GM12875 (cell line): ENCODE measurements around the gene NIPBL.

Experiments
- H3K4me3 ChIP-seq: one replicate; pipeline ENCODE4 v1.5.1; 2011; ENCODE audit warnings: low read depth, low read length, control low read depth
- TF ChIP-seq, protein P1 (sequence below): IDR thresholded peaks from 2 replicates; pipeline ENCODE4 v1.5.1; 2011; ENCODE audit warnings: low read depth, mild to moderate bottlenecking, control low read depth, inconsistent platforms, low read length, moderate library complexity, borderline replicate concordance; ENCODE audit not compliant: insufficient read depth

The NIPBL gene

DNA sequence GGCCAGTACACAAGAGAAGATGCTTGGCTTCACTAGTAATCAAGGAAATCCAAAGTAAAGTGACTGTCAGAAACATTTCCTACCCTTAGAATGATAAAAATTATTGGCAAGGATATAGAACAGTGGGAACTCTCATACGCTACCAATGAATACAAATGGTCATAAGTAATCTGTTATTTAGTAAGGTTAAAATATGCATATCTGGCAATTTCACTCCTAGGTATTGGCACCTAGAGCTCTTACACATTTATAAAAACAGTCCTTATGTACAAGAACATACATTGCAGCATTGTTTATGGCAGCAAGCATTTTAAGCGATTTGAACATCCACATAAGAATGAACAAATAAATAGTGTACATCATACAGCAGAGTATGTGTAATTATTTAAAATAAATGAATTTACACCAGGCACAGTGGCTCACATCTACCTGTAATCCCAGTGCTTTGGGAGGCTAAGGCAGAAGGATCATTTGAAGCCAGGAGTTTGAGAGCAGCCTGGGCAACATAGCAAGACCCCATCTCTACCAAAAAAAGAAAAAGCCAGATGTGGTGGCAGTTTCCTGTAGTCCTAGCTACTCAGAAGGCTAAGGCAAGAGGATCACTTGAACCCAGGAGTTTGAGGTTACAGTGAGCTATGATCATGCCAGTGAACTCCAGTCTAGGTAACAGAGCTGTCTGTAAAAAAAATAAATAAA lies 93.3 kb downstream of the NIPBL start:
- TF ChIP-seq, protein P1, sequence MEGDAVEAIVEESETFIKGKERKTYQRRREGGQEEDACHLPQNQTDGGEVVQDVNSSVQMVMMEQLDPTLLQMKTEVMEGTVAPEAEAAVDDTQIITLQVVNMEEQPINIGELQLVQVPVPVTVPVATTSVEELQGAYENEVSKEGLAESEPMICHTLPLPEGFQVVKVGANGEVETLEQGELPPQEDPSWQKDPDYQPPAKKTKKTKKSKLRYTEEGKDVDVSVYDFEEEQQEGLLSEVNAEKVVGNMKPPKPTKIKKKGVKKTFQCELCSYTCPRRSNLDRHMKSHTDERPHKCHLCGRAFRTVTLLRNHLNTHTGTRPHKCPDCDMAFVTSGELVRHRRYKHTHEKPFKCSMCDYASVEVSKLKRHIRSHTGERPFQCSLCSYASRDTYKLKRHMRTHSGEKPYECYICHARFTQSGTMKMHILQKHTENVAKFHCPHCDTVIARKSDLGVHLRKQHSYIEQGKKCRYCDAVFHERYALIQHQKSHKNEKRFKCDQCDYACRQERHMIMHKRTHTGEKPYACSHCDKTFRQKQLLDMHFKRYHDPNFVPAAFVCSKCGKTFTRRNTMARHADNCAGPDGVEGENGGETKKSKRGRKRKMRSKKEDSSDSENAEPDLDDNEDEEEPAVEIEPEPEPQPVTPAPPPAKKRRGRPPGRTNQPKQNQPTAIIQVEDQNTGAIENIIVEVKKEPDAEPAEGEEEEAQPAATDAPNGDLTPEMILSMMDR: no peak
- no peak overlapping the region for H3K4me3 ChIP-seq

DNA sequence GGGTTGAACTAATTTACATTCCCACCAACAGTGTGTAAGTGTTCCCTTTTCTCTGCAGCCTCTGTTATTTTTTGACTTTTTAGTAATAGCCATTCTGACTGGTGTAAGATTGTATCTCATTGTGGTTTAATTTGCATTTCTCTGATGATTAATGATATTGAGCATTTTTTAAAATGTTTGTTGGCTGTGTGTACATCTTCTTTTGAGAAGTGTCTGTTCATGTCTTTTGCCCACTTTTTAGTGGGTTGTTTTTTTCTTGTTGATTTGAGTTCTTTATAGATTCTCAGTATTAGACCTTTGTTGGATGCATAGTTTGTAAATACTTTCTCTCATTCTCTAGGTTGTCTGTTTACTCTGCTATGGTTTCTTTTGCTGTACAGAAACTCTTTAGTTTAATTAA lies 101.6 kb downstream of the NIPBL start:
- no peak overlapping the region for H3K4me3 ChIP-seq
- TF ChIP-seq, protein P1: no peak

DNA sequence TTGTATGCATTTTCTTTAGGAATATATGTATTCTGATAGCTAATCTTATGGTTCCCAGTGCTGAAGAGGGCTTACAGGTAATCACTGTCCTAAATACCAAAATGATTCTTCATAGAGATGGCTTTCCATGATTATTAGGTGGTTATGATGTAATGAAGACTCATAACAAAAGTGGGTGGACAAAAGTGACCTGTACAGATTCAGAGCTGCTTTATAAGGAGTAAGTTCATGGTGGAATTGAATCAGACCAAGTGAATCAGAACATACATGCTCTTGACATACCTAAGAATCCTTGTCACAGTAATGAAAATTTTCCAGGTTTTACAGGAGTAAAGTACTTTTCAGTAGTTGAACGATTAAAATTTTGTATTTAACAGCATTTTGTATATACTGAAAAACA lies 105.6 kb downstream of the NIPBL start:
- H3K4me3 ChIP-seq: no peak overlapping the region
- TF ChIP-seq, protein P1: no peak

DNA sequence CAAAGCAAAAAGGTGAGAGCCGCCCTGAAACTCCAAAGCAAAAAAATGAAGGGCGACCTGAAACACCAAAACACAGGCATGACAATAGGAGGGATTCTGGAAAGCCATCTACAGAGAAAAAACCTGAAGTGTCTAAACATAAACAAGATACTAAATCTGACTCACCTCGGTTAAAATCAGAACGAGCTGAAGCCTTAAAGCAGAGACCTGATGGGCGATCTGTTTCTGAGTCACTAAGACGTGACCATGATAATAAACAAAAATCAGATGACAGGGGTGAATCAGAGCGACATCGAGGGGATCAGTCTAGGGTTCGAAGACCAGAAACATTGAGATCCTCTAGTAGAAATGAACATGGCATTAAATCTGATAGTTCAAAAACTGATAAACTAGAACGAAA lies 108.8 kb downstream of the NIPBL start:
- TF ChIP-seq, protein P1: no peak
- no peak overlapping the region for H3K4me3 ChIP-seq

DNA sequence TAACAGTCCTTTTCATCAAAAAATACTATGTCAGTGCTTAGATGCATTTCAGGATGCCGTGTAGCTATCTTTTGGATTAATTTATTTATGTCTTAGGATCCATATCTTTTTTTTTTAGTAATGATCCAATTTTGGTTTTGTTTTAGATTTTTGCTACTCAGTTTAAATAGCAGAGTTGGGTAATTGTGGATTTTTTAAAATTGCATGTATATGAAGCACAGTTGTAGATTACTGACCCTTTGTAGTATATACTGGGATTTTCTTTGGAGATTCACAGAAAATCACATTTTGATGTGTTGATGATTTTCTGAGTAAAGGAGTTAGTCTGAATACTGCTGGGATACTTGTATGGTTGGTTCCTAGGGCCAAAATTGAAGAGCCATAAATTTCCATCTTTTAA lies 111.8 kb downstream of the NIPBL start:
- H3K4me3 ChIP-seq: no peak overlapping the region
- TF ChIP-seq, protein P1: no peak

DNA sequence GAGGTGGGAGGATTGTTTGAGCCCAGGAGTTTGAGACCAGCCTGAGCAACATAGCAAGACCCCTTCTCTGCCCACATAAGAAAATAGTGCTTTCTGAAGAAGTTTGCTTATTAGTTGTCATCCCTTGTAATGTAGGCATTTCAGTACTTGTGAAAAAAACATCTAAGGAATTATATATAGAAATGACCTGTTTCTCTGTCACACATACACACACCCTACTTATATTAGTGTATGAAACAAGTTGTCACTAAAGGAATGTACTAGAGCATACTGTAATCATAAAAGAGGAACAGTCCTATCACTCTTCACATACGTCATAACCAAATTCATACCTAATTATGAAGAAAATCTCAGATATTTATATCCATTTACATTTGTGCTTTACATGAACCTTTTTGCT lies 122.0 kb downstream of the NIPBL start:
- no peak overlapping the region for H3K4me3 ChIP-seq
- TF ChIP-seq, protein P1: no peak

DNA sequence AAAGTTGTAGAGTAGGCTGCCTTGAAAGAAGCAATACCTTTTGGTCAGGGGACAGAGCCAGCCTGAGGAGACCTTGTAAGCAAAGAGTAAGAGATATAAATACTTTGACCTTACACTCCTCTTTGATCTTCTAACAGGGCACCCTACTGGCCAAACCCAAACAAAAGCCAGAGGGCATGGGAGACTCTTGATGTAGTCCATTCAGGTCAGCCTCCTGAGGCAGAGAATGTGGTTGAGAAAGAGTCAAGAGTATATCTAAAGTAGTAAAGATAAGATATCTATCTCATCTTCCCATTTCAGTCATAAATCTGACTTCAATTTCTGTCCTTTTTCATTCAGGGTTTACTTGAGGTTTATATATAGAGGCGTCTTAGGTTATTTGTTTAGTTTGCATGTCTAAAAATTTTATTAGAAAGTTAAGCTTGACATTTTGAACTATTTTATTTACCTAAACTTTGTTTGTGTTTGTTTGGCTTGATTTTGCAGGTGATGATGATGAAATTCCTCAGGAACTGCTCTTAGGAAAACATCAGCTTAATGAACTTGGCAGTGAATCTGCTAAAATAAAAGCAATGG lies 125.7 kb downstream of the NIPBL start:
- TF ChIP-seq, protein P1: no peak
- H3K4me3 ChIP-seq: no peak overlapping the region
